GM19023 (cell line): Measurements from ENCODE around the gene GCGR.

Experiments used
- ATAC-seq: cut with Tn5 transposase; IDR thresholded peaks from one replicate; pipeline ENCODE4 v1.9.1; 2021; ENCODE audit warnings: mild to moderate bottlenecking, moderate library complexity; ENCODE audit not compliant: unreplicated experiment

GCGR gene

DNA sequence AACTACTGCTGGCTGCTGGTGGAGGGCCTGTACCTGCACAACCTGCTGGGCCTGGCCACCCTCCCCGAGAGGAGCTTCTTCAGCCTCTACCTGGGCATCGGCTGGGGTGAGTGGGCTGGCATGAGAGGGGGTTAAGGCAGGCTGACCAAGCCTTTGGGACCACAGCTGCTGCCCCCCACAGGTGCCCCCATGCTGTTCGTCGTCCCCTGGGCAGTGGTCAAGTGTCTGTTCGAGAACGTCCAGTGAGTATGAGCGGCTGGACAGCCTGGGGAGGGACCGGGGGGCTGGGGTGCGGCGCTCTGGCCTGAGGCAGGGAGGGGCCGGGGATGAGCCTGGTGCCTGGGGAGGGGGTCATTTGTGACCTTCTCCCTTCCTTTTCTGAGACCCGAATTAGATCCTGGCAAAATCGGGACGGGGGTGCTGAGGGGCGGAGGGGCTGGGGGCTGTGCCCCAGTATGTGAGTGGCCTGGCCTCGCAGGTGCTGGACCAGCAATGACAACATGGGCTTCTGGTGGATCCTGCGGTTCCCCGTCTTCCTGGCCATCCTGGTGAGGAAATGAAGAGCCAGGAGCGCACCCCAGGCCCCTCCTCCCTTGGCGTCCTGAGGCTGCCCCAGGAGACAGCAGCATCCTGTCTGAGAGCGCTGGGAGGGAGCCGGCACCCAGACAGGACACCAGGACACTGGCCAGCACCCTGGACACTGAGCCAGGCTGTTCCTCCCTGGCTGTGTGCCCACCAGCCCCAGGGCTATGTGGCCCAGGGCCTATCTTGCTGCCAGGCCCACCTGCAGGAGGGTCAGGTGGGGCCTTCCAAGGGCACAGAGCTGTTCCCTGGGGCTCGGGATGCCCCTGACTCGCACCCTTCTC is 8.0 kb downstream of the GCGR start:
- ATAC-seq = no peak

DNA sequence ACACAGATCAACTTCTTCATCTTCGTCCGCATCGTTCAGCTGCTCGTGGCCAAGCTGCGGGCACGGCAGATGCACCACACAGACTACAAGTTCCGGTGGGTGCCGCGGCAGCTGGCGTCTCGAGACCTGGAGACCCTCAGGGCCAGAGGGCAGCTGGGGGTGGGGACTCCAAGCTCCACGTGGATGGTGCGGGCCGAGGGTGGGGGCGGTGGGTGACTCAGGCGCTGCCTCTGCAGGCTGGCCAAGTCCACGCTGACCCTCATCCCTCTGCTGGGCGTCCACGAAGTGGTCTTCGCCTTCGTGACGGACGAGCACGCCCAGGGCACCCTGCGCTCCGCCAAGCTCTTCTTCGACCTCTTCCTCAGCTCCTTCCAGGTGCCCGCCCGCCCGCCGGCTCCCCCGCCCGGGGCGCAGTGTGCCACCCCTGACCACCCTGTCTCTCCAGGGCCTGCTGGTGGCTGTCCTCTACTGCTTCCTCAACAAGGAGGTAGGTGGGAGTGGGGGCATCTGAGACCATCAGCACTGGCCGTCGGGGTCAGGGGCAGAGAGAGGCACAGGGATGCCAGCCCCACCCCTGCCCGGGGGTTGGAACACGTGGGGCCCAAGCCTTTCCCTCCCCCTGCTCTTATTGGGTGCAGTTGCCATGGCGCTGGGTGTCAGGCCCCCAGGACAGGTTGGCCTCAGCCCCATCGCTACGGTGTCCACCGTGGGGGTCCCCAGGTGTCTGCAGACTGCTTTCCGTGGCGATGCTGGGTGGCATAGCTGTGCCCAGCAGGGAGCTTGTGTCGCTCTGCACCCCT is 8.8 kb downstream of the GCGR start:
- no peak for ATAC-seq

GRCh38 chr17:81813371-81813684 is 9.4 kb downstream of the GCGR start:
- no peak for ATAC-seq

DNA sequence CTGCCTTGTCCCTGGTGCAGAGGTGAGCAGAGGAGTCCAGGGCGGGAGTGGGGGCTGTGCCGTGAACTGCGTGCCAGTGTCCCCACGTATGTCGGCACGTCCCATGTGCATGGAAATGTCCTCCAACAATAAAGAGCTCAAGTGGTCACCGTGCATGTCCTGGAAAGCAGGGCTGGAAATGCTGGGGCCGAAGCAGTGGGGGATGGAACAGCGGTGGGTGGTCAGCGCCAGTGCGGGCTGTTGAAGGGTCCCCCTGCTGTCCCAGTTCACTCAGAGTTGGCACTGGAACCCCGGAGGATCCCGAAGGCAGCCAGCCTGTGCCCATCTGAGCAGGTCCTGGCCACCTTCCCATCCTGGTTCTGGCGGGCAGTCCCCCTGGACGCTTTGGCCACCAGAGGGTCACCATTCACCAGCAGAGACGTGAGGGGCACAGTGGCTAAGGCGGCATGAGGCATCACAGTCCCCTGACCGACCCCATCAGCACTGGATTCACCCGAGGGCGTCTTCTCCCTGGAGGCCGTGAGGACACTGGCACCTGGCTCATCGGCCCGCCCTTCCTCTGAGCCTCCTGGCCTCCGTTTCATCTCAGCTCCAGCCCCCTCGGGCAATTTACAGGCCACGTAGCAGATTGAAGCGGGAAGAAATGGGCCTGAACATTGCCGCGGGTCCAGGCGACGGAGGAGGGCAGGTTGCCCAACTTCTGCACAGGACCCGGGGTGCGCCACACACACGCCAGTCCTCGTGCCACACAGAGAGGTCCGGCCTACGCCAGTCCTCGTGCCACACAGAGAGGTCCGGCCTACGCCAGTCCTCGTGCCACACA is 10.1 kb downstream of the GCGR start:
- no peak for ATAC-seq

GRCh38 chr17:81814748-81815645 is 11.0 kb downstream of the GCGR start:
- no peak for ATAC-seq

DNA sequence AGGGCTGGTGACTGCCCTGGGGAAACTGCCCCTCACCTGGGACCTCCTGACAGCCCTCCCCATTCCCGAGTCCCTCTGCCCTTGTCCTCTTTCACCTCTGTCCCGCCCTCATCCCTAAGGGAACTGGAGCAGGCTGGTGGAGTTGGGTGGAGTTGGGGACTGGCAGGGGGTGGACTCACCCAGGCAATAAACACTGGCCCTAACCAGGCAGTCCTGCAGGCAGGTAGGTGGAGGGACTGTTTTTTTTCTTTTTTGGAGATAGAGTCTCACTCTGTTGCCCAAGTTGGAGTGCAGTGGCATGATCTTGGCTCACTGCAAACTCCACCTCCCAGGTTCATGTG is 11.7 kb downstream of the GCGR start:
- ATAC-seq = no peak

DNA sequence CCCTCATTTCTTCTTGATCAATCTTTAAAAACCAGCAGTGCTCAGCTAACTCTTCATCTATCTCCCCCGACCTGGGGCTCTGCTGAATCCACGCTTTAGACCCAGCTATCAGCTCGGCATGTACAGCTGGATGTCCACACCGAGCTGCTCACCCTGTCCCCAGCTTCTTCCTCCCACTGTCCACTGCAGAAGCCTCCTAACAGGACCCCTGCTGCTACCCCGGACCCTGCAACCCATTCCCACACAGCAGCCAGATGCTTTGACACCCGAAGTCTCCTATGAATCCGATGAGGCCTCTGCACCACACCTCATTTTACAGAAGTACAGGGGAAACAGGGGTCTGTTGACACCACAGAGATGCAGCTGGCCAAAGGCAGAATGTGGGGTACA is 13.8 kb downstream of the GCGR start:
- ATAC-seq = no peak

- no peak for ATAC-seq
Observed at GRCh38 chr17:81819708-81820107, 15.8 kb downstream of the GCGR start.

GRCh38 chr17:81821147-81821546 is 17.2 kb downstream of the GCGR start:
- ATAC-seq = no peak

DNA sequence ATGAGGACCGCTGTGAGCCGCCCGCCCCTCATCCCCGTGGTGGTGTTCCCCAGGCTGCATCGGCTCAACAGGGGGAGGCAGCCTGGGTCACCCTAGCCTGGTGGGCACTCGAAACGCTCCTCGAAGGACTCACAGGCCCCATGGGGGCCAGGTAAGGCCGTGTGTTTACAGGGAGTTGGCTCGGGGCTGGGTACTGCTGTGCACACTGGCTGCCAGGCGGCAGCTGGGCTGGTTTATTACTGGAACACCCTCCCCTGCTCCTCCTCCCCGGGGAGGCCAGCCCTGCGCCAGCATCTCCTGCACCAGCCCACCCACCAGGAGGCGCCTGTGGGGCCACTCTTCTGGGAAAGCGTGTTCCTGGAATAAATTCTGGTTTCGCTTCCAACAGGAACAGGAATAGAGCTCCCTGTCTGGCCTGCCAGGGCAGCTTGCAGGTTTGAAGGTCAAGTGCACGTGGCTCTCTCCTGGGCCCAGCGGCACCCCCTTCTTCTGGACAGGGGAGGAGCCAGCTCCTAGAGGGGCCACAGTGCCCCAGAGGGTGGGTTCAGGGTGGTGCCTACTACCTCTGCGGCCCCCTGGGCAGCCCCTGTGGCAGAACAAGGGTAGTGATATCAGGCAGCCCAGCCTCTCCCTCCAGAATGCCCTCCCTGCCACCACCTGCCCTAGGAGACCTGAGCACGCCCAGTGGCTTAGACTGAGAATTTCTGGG is 17.8 kb downstream of the GCGR start:
- ATAC-seq = no peak

- no peak for ATAC-seq
Observed at GRCh38 chr17:81822312-81822637, 18.3 kb downstream of the GCGR start.

- ATAC-seq = no peak
Observed at GRCh38 chr17:81822996-81823819, 19.3 kb downstream of the GCGR start.

DNA sequence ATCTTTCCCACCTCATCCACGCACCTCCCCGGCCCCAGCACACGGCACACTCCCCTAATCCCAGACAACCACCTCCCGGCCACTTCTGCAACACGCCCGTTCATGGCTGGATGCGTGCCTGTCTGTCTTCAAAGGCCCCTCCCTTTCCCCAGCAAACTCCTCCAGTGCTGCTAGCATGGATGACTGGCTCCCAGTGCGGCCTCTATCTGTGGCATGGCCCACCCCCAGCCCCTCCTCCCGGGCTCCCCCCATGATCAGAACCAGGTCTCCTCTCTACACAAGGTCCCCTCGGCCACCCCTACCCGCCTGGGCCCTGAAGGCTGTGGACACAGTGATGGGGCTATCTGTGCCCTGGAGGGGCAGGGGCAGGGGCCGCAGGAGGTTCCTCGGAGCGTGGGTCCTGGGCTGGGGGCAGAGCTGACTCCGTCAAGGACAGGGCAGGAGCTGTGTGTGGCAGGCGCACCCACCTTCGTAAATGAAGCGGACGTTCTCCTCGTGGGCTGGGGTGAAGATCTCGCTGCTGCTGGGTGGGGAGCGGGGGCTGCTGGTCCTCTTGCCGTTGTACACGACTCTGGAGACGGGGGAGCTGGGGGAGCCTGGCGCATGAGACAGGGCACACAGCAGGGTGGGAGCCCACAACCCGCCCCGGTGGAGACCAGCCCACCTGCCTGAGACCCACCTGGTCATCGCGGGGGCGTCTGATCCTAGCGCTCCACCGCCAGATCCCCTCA is 20.0 kb downstream of the GCGR start:
- no peak for ATAC-seq

GRCh38 chr17:81824595-81824994 is 20.6 kb downstream of the GCGR start:
- no peak for ATAC-seq

DNA sequence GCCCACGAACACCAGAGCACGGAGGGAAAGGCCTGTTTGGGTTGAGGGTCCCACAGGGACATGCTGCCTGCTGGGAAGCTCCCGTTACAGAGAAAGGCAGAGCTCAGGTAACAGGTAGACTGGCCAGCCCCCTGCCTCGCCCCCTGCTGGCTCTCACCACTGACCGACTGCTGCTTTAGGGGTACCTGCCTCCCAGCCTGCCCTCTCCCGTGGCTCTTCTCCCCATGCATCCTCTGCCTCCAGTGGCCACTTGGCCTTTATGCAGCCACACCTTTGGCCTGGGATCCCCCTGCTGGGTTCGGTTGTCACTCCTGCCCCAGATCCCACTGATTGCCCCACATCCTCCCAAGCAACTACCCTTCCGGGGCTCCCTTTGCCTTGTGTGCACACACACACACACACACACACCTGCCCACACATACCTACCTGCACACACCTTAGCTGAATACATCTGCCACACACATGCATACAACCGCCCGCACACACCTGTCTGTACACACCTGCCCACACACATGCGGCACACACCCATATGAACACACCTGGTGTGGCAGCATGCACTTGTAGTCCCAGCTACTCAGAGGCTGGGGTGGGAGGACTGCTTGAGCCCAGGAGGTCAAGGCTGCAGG is 22.0 kb downstream of the GCGR start:
- ATAC-seq = no peak

- no peak for ATAC-seq
Observed at GRCh38 chr17:81828656-81829055, 24.7 kb downstream of the GCGR start.

DNA sequence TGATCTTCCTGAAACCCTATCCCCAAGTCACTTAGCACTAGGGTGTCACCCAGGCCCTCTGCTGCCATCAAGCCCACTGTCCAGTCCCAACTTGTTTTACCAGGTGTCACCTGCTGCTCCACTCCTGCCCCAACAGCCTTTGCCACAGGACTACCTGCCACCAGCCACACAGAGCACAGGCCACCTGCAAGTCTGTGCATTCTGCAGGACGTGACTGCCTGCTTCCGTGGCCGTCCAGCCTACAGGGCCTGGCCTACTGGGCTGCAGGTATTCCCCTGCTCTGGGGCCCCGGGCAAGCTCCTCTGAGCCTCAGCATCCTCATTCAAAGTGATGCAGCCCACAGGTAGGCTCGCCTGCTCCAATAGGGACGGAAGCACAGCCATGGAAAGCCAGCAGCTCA is 25.9 kb downstream of the GCGR start:
- no peak for ATAC-seq

DNA sequence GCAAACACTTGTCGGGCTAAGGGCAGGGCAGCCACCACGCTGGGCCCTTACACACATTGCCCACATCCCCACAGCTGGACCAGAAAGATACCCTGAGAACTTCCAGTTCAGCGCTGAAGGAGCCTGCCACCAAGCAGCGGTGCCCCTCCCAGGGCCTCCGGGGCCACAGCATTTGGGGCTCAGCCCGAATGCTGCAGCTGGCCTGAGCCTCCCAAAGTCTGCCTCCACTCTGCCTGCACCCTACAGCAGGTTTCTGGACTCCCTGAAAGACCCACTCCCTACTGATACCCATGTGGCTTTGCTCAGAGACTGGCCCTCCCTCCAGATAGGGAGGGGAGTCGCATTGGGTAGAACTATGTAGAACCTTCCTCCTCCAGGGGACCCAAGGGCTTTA is 27.6 kb downstream of the GCGR start:
- ATAC-seq = no peak
